NCI-H774 (cell line): Measurements from ENCODE around the gene PBX1.

Experiments
- DNase-seq: peaks from one replicate; lab custom pipeline; 2025; lab: John Stamatoyannopoulos, UW

Gene PBX1

DNA sequence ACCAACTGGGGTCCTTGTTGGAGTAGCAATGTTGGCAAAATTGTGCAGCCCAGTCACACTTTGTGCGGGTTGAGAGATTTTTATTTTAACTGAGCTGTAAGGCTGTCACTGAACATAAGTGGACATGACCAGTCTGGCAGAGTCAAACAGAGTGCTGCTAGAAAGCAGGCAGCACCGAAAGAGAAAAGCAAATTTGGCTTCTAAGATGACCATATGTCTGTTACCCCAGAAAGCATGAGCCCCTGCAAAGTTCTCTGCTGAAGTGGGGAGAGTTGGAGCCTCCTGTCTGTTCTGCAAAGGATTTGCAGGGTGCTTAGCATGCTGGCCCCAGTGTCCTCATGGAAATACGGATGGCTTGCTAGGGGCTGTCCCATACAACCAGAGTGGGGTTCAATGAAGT, 220.4 kb downstream of the PBX1 start:
- DNase-seq, result no peak

DNA sequence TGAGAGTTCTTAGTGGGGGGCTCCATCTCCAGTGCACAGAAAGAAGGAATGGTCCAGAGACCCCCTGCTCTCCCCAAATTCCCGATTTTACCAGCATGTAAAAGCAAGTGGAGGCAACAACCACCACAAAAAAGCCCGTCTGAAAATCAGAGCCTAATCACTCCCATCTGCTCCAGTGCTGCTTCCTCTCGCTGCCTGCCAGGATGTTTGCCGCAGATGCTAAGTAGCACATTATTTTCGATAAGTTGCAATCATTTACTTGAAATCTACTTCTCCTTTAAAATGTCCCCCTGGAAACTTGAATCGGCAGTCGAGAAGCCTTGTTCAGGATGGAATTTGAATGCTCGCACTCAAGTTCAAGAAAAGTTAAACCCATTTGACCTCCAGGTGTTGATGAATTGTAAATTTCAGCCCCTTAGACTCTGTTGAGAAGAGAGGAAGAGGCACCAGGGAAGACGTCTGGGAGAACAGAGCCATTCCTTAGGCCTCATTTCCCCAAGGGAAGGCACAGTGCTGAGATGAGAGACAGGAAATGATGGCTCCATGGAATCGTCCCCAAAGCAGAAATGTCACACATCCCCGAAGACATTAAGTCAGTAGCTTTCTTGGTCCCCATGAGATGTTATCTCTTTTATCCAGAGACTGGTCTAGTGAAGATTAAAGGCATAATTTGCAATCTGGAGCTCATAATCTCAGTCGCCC, 221.3 kb downstream of the PBX1 start:
- DNase-seq, result no peak

DNA sequence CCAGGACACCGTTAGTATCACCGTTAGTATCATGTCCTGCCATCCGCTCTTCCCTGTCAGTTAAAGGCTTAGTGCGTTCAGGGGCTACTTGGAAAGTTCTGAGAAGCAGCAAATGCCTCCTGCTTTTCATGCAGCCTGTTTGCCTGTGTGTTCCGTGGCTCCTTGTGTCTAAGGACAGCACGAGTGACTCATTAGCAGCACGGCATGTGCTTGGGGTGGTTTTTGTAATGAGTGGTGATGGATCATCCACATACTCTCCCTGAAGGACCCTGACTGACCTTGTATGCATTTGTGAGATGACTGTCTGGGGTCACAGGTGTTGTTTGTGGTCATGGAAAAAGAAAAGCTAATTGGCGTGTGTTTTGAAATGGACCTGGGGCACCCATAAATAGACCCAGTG, 221.9 kb downstream of the PBX1 start:
- DNase-seq, result no peak

DNA sequence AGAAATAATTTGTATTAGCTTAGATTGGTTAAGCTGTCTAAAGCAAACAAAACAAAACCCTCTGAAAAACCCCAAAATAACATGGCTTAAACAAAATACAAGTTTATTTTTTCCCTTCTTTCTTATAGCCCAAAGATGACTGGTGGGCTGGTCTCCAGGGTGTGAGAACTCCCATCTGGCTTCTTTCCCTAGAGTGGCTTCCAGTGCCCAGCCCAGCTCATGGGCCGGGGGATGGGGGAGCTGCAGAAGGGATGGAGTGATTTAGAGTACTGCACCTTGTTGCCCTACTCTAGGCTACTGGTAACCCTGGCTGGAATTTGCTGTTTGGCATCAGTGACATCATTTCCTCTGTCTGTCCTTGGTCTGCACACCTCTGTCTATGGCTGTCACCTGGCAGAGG, 223.0 kb downstream of the PBX1 start:
- DNase-seq, result no peak

DNA sequence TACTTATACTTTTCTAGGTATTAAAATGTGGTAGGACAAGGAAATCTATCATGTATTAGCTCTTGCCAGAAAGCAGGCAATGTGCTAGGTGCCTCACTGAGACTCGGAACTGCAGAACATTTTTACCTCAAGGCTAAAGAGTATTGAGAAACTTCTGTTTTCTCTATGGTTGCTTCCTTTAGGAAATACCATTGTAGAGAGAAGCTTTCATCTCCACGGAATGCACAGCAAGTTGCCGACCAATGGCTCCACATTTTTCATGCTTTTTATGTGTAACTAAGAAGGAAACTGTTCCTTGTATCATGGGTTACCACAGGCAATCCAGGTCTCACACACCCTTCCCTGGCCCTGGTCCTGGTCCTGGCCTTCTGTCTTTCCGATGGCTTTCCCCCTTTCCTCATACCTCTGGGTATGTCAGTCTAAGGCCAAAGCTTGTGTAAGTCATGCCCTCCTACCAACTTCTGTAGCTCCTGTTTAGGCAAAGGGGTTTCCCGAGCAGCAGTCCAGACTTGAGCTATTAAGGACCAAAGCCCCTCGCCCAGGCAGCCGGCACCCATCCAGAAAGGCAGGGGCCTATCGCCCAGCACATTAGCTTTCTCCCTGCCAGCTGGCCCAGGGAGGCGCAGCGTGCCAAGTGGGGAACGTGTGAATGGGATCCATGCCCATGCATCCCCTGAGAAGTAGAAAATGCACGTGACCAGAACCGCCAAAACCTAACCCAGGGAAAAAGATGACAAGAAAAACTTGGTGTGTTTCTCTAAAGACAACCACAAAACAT, 225.0 kb downstream of the PBX1 start:
- no peak for DNase-seq

DNA sequence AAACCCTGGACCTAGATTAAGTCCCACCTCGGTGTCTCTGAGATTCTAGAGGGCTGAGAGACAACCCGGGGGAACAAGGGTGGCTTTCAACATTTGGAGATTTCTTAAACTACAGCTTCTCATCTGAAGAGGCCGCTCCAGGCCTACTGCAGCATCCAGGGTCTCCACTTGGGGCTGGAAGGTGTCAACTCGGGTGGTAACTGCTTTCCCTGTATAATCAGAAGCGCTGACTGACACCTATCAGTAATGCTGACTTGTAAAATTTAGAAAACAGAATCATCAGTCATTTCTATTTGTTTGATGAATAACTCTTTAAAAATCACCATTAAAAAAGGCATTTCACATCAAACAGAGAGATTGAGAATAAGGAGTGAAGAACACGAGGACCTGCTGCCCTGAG, 226.0 kb downstream of the PBX1 start:
- no peak for DNase-seq

DNA sequence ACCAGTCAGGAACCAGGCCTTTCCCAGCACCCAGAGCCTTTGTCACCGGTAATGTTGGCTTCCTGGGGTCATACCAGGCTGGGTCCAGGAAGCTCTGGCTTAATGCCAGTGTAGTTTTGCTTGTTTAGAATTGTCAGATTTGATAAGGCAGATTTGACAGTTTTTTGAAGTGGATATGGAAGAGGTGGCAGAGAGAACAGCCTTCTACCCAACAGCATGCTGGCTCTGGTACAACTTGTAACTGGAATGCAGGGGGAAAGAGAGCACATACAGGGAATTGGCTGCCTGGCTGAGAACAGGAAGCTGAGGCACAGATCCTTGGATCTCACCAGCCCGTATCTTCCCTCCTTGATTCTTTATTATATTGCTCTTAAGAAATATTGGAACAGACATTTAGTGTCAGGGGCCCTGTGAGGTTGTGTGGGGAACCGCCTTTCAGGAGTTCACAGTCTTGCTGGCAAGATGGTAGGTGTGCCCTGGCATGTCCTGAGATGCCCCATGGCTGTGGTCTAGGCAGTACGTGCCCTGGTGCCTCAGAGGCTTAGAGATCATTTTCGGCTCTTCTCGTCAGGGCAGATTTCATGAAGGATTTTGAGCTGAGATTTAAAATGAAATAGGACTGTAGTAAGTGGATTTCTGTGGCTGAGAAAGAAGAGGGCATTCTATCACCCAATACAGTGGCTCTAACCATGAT, 227.0 kb downstream of the PBX1 start:
- no peak for DNase-seq

DNA sequence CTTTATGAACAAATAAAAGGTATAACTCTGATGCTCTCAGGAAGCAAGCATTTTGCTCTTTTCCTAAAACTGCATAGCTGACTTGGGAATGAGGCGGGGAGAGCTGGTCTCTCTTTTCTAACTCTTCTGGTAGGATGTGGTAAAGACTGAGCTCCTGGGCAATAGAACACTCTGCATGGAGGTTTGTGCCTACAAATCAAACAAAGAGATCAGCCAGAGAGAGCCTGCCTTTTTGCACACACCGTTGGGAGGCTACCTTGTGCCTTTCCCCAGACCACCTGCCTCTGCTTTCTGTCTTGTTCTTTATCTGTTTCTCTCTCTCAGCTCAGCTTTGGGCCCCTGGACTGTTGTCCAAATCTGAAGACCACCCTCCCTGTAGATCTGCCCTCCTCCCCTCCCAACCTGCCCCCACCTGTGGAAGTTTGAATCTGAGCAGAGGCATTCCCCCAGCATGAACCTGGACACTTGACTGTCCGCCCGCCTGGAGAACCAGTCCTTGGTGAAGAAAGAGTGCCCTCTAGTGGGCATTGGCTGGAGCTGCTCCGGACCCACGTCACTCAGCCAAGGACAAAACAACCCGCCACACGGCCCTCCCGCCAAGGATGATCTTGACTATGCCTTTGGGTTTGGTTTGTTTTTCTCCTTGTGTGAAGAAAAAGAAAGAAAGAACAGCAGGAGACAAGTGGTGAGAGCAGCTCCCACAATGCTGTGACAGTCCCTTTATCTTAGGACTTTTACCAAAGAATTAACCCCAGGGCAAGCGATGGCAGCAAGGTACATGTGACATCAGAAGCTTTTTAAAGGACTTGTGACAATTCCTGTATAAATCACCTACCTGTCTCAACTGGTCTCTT, 228.2 kb downstream of the PBX1 start:
- peak; percentile 61 for DNase-seq

DNA sequence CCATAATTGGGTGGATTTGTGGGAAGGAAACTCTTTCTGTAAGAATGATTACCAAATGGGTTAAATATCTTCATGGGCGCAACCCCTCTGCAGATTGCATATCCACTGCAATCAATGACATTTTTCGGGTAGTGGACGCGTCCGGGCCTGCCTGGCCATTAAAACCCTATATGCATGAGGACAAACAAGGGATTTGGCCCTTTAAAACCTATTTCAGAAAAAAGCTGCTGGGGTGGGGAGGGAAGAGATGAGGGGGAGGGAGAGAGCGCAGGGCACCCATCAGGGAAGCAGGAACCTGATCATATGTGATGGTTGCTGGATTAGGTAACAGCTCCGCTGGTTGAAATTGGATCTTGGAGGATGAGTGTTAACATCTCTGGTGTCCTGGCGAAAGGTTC, 228.8 kb downstream of the PBX1 start:
- no peak for DNase-seq

DNA sequence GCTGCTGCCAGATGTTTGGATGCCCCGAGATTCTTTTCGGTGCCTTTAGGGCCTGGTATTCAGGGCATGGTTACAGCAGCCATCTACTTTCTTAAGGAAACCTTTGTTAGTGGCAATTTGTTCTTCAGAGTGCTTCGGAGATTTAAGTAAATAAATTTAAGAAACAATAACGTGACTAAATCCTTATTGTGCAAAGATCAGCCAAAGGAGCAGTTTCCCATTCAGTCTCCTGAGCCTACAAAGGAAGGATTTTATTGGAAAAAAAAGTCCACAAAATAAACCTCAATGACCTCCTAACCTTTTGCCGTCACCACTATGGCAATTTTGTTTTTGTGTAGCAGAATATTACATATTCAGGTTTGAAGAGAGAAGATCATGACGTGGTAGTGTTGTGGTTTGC, 231.1 kb downstream of the PBX1 start:
- no peak for DNase-seq

DNA sequence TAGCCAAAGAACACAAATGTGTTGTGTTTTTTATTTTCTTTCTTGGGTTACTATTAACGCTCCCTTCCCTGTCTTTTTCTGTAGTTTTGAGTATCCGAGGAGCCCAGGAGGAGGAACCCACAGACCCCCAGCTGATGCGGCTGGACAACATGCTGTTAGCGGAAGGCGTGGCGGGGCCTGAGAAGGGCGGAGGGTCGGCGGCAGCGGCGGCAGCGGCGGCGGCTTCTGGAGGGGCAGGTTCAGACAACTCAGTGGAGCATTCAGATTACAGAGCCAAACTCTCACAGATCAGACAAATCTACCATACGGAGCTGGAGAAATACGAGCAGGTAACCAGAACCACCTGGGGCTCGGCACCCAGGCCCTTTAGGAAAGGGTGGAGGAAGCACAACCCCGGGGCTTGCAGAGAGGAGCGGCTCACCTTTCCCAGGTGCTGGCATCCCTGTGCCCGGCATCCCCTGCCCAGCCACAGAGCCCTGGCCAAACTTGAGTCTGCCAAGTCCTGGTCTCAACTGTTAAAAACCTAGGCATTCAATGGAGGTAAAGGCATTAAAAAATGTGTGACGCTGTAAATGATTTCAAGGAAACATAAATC, 233.5 kb downstream of the PBX1 start:
- DNase-seq, result no peak

DNA sequence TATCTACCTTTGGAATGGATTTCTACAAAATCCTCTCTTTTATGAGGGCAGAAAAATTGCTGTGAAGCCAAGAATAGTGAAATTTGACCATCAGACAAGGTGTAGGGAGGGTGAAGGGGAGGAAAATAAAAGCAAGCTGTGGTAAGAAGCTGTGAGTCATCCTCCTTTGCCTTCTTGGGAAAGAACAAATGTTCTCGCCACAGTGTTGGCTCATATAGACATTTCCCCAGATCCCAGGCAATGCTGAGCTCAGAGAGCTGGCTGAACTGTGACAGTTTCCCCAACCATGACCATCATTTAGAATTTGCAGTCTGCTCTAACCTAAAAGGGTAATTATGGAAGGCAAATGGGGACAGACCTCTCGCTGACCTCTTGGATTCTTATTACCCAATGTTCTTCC, 235.4 kb downstream of the PBX1 start:
- DNase-seq, result no peak

DNA sequence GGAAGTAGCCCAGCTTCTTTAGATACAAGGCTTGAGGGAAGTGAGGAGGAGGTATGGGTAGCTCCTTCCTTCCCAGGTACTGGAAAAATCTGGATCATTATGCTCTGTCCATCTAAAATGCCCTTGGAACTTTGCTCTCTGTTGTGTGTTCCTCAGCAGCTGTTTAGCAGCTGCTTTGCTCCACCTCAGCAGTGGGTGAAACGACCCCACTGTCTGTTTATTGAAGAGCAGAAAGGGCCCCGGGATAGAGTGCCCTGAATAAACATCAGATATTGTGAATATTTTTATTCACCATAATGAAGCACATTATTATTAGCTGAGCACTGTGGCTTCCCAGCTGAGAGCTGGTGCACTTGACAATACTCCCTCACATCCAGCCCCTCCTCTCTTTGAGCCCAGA, 237.9 kb downstream of the PBX1 start:
- no peak for DNase-seq

DNA sequence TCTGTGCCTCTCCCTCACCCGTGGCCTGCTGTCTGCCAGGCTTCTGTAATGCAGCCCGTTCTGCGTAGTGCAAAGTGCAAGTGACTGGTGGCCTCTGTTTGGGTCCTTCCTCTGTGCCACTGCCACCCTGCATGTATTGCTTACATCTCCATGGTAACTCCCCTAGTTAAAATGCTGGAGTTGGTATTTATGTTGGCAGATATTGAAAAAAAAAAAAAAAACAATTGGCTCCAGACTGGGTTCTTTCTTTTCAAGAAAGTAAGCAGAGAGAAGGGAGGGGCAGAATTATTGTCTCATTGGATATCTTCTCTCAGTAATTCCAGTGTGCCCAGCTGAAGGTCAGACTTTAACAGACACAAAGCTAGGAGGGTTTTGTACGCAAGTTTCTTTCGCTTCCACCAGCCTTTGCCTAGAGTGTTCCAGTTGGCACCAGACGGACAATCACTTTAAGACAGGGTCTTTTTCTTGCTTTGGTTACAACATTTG, 242.3 kb downstream of the PBX1 start:
- DNase-seq, result no peak

DNA sequence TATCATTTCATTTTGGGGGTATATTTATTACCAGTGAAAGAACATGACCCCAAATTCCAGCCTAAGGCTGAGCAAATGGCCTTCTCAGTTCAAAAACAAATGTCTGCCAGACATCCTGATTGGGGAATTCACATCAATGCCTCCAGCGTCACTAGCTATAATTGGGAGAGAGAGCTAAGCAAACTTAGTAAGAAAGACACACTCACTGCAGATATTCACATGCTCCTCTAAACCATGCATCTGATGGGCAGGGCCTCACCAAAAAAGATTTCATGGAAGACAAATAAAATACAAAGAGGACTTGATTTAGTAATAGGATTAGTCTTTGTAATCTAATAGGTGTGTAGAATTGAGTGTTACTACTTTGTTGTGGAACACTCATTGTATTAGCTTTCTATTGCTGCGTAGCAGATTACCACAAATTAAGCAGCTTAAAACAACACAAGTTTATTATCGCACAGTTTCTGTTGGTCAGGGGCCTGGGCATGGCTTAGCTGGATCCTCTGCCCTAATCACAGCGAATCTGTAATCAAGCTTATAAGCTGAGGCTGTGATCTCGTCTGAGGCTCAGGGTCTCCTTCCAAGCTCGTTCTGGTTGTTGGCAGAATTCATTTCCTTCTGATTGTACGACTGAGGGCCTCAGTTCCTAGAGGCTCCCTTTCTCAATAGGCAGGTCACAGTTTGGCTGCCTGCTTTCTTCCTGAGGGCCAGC, 243.0 kb downstream of the PBX1 start:
- no peak for DNase-seq

DNA sequence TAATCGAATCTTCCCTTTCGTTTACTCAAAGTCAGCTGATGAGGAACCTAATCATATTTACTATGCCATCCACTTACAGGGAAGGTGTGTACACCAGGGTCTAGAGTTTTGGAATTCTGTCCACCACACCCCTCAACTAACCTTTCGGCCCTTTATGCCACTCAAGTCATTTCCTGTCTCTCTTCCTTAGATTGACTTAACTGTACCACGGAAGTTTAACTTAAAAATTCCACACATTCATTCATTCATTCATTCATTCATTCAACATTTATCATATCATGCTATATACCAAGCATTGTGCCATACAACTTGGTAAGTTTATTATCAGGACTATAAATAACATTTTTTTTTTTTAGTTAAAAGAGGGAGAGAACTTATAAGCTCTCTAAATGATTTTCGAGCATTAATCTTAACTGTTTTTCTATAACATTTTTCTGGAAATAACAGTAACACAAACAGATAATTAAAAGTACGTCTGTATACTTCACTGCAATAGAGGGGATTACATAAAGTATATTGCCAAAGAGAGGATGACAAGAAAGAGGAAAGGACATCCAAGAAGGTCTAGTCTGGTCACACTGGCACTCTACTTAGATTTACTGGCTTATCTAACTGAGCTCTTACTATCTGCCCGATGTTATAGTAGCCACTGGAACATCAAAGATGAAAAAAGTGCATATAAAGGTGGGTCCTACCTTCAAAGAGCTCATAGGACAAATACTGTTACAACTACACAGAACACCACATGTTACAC, 243.7 kb downstream of the PBX1 start:
- DNase-seq, result no peak

DNA sequence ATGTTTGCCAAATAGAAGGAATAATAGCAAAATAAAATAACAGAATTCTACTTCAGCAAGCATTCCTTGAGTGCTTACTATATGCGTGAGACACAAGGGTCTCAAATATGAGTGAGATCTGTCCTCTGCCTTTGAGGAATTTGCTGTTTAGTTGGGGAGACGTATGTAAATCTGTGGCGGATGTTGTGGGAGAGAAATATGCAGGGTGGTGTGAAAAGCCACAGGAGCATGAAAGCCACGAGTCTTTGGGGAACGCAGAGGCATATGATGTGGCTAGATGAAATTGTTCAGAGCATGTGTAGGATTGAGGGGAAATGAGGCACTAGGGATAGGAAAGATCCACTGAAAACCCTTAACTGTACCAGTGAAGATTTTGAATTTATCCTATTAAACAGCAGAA, 244.4 kb downstream of the PBX1 start:
- DNase-seq, result no peak

DNA sequence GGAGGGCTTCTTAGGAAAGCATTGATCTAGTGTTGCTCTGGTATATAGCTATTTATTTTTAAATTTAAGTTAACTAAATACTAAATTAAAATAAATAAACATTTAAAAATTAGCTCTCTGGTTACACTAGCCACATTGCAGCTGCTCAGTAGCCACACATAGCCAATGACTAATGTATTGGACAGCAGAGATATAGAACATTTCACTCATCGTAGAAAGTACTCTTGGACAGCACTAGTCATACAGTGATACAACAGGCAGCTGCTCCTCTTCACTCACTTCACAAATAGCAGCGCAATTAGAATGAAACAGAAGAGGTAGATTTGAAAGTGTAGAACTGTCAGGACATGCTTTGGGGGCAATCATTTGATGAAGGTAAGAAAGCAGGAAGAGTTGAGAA, 245.4 kb downstream of the PBX1 start:
- no peak for DNase-seq

DNA sequence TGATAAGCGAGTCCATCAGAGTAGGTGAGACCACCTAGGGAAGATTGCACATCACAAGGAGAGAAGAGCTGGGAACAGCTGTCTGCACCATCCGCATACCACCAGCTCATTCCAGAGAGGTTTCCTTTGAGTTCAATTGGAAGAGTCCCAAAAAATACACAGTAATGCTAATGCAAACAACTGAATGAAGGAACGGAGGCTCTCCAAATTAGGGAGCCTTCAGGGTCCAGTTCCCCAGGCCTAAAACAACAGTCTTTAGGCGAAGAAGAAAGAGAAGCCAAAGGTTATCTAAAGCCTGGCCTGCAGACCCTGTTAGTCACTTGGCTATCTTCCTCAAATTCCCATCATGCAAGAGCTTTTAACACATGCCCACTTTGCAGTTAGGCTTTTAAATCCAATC, 246.4 kb downstream of the PBX1 start:
- no peak for DNase-seq

DNA sequence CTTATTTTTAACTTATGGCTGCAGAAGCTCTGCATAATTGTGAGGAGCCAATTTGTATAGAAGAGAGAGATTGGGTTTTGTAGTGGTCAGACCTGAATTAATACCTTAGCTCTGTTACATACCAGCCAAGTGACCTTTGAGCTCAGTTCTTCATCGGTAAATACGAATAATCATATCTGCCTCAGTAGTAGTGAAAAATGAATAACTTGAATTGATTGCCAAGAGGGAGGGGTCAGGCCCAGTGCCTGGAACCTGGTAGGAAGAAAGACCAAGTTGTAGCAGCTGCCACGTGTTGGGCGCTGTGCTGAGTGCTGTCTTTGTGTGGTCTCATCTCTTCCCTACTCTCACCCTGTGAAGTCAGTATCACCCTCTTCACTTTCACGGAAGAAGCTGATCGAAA, 247.5 kb downstream of the PBX1 start:
- DNase-seq, result no peak
